Amygdala (tissue), 56 donors: ENCODE results near the gene RBM15.

ENCODE experiments used
- DNase-seq, 56 donors: peaks; one replicate each; lab custom pipeline; 2025; lab: John Stamatoyannopoulos, UW

Gene RBM15

DNA sequence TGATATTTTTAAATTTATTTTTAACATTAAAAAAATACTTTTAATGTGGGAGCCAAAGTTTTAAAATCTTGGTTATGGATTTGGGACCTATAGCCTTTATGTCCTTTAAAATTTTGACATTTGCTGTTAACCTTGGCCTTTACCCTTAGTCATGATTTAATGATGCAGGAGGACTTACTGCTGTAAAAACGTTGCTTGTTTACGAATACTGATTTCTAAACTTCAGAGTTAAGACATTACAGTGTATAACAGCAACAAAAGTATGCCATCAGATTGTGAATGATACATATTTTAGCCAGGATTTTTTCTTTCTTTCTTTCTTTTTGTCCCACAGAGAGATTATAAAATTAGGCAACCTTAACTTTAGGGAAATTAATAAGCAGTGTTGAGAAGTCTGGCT is 8.9 kb downstream of the RBM15 start:
- no peak for DNase-seq

- no peak for DNase-seq
Observed at GRCh38 chr1:110348771-110349170, 9.6 kb downstream of the RBM15 start.

- DNase-seq: no peak
Observed at GRCh38 chr1:110350360-110350759, 11.2 kb downstream of the RBM15 start.

DNA sequence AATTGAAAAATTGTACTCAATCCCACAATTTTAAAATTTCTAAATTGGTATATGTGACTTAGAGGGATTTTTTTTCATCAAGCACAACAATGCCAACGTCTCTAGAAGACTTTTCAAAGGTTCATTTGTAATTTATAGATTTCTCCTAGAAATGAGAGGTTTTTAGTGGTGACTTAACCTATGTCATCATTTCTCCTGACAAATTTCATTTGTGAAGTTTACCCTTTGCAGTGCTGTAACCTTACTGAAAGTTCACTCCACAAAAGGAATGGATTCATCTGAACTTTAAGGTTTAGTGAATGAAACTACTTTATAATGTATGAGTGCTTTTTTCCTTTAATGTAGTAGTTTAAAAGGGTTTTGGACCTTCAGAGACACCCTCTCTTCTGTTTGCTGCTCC is 16.1 kb downstream of the RBM15 start:
- no peak for DNase-seq

- DNase-seq: no peak
Observed at GRCh38 chr1:110356379-110356778, 17.2 kb downstream of the RBM15 start.

- DNase-seq: no peak
Observed at GRCh38 chr1:110360431-110360830, 21.3 kb downstream of the RBM15 start.

DNA sequence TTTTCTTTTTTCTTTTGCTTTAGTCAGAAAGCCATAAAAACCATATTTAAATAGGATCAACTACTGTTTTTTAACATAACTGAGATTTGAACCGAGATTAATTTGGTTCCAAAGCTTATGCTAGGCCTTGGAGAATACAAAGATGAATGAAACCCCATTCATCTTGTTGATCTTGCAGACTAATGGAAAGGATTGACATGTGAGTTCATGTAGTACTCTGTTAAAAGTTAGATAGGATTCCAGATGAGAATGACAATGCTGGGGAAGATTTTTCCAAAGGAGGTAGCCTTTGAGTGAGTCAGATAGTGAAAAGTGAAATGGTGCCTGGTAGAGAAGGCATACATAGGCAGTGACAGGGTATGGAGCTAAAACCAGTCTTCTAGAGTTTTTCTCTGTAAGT is 22.7 kb downstream of the RBM15 start:
- no peak for DNase-seq

GRCh38 chr1:110364221-110364620 is 25.0 kb downstream of the RBM15 start:
- no peak for DNase-seq

GRCh38 chr1:110370827-110371226 is 31.6 kb downstream of the RBM15 start:
- DNase-seq: no peak

DNA sequence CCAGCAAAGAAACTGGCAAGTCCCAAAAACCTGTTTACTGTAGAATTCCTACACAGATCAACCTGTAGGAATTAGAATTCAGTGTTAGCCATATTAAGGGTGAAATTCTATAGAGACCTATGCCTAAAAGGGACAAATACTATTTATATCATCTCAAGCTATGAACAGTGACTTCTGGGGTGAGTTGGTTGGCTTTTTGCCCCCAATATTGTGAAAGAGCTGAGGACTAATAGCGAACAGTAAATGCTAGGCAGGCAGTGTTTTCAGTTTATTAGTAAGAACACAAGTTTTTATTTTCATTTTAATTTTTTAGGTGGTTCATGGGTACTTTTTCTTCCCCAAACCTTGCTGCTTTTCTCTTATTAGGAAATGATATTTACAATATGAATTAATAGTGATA is 36.3 kb downstream of the RBM15 start:
- DNase-seq: no peak

- DNase-seq: no peak
Observed at GRCh38 chr1:110380672-110381283, 41.6 kb downstream of the RBM15 start.

DNA sequence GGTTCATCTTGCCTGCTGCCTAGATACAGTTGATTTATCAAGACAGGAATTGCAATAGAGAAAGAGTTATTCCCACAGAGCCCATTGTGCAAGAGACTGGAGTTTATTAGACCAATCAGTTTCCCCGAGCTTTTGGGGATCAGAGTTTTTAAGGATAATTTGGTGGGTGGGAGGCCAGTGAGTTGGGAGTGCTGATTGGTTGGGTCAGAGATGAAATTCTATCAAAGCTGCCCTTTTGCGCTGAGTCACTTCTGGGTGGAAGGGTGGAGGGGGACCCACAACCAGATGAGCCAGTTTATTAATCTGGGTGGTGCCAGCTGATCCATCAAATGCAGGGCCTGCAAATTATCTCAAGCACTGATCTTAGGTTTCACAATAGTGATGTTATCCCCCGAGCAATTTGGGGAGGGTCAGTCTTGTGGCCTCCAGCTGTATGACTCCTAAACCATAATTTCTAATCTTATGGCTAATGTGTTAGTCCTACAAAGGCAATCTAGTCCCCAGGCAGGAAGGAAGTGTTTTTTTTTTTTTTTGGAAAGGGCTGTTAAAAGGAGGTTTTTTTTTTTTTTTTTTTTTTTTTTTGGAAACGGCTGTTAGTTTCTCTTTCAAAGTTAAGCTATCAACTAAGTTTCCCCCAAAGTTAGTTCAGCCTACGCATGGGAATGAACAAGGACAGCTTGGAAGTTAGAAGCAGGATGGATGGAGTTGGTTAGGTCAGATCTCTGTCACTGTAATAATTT is 44.2 kb downstream of the RBM15 start:
- DNase-seq: no peak

GRCh38 chr1:110384581-110385321 is 45.6 kb downstream of the RBM15 start:
- no peak for DNase-seq

- DNase-seq: no peak
Observed at GRCh38 chr1:110385369-110385768, 46.2 kb downstream of the RBM15 start.

GRCh38 chr1:110387048-110387754 is 48.0 kb downstream of the RBM15 start:
- DNase-seq: no peak

DNA sequence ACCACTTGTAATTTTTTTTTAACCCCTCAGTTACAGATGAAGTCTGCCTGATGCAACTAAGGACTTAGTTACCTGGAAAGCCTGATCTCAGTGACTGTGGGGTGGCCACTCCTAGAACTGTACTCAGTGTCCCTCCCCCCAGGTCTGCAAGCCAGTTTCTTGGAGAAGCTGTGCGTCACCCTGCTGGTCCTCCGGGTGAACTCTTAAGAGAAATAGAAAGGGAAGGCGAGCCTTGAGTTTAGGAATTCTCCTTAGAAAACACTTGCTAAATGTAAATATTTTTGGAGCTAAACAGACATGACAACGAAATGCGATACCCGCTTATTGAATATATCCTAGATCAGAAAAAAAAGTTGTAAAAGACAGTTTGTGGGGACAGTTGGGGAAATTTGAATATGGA is 50.9 kb downstream of the RBM15 start:
- no peak for DNase-seq

GRCh38 chr1:110390692-110391245 is 51.6 kb downstream of the RBM15 start, which contains the start of gene SLC16A4:
Gene SLC16A4 (minus strand): TSS chr1:110391026. CDS start chr1:110389323, 1,703 bp downstream.
- no peak for DNase-seq

DNA sequence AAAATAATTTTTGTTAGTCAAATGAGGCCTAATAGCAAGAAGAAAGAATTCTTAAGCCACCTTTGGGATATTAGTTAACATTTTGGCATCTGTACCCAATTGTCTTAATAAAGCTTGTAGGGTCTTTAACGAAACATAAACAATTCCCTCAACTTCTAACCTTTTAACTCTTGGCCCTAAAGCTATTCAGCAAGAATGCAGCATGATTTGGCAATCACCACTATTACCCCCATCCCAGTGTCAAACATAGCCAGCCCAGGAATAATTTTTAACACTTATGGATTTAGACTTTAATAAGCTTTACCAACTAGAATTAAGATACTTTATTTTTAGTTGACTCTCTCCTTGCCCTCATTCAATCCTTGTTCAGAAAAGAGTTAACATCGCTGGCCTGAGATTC is 54.1 kb downstream of the RBM15 start:
- no peak for DNase-seq

DNA sequence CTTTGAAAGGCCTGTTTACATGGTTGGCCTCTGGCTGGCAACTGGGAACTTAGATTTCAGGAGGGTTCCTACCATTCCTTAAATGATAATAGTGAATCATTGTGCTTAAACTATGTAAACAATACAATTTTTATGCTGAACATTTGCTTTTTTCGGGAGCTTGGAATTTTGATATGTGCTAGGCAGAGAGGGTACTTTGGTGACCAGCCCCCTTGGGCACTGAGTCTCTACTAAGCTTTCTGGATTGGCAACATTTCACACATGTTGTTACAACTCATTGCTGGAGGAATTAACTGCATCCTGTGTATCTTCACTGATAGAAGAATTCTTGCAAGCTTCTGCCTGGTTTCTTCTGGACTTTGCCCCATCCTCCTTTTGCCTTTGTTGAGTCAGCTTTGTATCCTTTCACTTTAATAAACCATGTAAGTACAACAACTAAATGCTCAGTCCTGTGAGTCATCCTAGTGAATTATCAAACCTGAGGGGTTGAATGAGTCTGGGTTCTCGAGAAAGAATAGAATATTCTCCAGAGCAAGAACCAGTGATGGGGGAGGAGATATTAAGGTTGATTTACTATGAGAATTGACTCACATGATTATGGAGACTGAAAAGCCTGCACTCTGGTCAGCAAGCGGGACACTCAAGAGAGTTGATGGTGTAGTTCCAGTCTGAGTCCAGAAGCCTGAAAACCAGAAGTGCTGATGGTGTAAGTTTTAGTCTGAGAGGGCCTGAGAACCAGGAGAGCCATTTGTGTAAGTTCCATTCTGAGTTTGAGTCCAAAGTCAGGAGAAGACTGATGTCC is 54.7 kb downstream of the RBM15 start:
- no peak for DNase-seq

DNA sequence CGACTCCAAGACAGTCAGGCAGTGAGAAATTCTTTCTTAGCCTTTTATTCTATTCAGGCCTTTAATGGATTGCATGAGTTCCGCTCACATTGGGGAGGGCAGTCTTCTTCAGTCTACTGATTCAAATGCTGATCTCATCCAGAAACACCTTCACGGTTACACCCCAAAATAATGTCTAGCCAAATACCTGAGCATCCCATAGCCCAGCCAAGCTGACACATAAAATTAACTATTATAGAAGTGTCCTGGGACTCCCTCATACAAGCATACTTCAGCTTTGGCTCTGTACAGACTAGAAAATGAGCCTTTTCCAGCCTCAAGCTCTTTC is 55.3 kb downstream of the RBM15 start:
- DNase-seq: no peak
